OCI-M2 (cell line): ENCODE results near the gene EDN3.

Experiments
- DNase-seq: peaks from one replicate; lab custom pipeline; 2025; ENCODE audit not compliant: unreplicated experiment; lab: John Stamatoyannopoulos, UW

The EDN3 gene

GRCh38 chr20:59308493-59309201 is 8.2 kb downstream of the EDN3 start:
- no peak for DNase-seq

DNA sequence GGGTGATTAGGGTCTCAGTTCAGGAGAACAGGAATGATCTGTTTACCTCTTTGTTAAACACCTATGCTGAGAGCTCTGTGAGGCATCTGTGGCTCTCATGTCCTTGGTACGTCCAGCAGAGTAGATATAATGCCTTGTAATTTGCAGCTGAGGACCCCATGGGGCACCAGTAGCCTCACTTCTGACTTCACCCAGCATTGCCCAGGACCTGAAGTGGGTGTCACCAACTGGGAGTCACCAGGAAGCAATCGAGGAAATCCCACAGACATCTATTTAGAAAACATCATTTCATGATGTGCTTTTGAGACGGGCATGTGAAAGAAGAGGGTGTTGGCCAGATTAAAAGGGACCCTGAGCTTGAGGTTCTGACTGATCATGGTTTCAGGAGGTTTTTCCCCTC is 8.8 kb downstream of the EDN3 start:
- no peak for DNase-seq

DNA sequence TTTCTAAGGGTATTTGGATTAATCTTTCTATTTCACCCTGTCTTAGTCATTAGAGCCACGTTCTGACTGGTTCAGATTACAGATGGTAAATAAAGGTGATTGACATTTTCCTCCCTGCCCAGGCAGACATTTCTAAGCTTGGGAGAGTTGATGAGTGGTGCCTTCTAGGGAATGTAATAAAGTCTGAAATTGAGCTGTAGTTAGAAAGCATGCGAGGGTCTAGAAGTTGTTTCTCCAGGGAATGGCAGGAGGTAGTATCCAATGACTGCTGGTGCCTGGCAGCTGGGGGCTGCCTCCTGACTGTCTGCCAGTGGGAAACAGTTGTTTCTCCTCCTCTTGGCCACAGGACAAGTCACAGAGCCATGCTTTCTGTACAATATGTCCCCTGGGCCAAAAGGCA is 14.6 kb downstream of the EDN3 start:
- DNase-seq = no peak

GRCh38 chr20:59316911-59317731 is 16.7 kb downstream of the EDN3 start:
- DNase-seq = no peak

DNA sequence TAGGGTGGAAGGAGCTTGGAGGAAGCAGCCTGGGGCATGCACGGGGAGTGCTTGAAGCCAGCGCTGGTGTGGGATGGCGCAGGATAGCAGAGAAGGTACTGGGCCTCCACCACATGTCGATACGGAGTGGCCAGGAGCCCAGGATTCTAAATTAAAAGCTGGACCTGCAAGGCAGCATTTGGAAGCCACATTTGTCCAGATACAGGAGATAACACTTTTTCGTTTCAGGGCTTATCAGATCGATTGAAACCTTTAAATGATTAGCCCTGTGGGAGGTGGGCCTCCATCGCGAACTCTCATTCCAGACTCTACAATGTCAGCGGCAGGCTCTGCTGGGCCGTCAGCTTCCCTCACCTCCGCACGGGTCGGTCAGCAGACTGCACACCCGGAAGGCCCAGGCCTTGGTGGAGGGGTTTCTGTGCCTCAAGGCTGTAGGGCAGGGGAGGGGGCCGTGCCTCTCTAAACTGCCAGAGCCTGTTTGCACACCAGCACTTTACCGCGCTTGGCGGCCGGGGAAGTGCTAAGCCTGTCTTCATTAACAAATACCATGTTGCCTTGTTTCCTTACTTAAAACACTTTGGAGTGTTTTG is 17.9 kb downstream of the EDN3 start:
- DNase-seq = no peak

GRCh38 chr20:59318803-59319202 is 18.4 kb downstream of the EDN3 start:
- no peak for DNase-seq

- no peak for DNase-seq
Measured at GRCh38 chr20:59320426-59320825, 20.0 kb downstream of the EDN3 start.

GRCh38 chr20:59320854-59321647 is 20.6 kb downstream of the EDN3 start:
- DNase-seq = no peak

DNA sequence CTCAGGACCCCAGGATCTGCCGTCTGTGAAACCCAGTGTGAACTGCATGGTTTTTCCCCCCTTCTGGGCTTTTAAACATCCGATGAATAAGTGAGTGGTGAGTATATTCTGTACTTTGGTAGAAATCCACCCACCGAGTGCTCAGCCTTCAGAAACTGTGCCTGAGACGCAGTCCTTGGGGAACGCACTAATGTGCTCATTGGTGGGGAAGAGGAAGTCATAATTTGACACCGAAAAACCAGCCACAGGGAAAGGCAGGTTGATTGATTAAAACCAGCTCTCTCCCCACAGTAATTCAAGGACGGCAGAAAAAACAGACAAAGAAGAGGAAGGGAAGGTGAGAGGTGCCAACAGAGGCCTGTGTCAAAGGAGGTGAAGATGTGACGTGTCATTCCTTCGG is 21.7 kb downstream of the EDN3 start:
- DNase-seq = no peak

- DNase-seq = no peak
Measured at GRCh38 chr20:59322585-59323454, 22.4 kb downstream of the EDN3 start.

DNA sequence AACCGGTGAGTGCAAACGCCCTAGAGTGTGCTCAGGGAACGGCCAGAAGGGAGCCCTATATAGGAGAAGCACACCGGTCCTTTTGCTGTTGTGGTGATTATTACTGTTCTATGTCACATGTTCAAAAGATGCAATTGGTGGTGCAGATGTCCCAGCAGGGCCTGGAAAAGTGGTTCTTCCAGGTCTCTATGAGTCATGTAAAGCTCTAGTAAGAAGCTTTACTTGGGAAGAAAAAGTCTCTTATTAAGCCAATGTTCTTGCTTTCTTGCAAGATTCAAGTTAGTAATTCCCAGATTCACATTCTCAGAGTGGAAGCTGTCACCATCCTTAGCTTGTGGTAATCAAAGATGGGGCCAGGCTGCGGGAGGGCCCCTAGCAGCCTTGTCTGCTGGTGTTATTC is 23.3 kb downstream of the EDN3 start:
- no peak for DNase-seq

DNA sequence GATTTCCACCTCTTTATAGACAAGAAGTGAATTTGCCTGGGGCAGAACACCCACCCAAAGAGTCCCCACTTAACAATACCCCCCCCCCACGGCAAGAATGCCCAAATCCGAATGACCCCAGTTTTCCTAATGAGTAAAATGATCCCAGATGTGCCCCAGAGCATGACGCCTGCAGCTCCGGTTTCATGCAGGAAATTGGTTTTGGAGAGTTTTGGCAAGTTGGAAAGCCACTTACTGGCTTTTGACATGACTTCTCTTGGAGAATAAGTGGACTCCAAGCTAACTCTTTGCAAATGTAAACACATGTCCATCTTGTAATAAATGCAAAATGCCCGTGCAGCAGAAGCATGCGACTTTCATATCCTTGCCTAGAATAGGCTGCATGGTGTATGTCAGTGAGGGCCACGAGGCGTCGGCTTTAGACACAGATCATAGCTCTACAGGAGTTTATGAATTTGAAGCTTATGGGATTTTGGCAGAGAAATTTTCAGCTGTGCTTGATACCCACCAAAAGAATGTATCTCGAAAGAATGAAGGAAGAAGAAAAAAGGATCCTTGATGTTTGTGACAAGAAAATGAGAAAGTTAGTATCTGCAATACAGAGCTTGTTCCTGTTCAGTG is 24.2 kb downstream of the EDN3 start:
- no peak for DNase-seq

DNA sequence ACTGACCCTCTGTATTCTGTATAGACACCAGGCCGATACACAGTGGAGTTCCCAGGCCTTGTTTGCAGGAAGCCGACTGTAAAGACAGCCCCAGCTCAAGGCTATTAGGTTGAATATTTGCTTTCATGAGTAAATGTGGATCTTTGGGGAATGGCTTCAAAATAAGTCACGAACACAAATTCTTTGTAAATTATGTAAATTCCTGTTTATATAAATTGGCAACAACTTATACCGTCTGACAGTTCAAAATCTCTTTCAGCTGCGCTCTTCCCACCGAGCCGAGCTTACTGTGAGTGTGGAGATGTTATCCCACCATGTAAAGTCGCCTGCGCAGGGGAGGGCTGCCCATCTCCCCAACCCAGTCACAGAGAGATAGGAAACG is 24.7 kb downstream of the EDN3 start:
- no peak for DNase-seq

DNA sequence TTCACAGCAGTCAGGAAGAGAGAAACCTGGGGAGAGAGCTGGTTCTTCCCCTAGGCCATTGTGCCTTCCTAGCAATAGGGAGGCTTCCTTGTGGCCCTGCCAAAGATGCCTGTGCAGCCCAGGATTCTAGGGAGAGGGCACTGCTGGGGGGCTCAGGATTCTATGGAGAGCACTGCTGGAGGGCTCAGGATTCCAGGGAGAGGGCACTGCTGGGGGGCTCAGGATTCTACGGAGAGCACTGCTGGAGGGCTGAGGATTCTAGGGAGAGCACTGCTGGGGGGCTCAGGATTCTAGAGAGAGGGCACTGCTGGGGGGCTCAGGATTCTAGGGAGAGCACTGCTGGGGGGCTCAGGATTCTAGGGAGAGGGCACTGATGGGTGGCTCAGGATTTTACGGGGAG is 25.8 kb downstream of the EDN3 start:
- no peak for DNase-seq

- DNase-seq = no peak
Measured at GRCh38 chr20:59328071-59328470, 27.7 kb downstream of the EDN3 start.

DNA sequence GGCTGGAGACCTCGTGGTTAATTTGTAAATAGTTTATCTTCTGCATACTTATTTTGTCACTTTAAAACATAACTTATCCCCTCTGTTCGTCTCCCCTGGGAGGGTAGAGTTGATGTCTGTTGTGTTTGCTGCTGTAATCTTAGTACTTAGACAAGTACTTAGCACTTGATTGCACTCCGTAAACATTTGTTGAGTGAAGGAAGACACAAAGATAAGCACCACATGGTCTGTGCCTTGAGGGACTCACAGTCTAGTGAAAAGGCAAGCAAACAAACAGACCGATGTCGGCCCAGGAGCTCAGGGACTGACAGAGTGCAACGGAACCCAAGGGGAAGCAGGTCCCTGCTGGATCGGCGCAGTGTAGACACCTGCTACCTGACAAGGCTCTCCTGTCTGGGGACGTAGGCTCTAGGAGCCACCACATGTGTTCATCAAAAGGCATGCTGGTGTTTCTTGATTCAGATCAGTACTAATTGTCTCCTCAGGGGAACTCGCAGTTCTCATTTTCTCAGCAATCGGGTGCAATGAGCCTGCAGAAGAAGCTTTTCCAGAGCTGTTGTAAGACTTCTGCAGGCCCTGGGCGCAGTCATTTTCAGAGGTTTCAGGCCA is 31.4 kb downstream of the EDN3 start:
- no peak for DNase-seq

DNA sequence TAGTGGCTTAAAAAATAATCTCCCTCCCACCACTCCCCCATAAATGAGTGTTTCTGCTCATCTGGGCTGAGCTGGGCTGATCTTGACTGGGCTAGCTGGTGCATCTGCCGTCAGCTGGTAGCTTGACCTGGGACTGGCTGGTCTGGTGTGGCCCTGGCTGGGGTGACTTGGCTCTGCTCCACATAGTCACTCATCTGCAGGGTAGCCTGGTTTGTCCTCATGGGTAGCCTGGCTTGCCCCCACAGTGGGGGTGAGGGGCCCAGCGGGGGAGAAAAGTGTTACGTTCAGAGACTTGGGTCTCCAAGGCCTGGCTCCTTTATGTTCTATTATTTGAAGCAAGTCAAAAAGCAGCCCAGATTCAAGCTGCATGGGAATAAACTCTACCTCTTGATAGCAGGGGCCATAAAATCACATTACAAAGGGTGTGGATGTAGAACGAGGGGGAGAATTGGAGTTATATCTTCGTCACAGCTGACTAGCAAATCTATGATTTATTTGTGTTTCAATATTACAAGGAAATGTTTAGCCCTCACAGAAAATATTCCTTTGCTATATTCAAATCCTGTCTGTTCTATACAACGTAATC is 32.9 kb downstream of the EDN3 start:
- DNase-seq = no peak

- no peak for DNase-seq
Measured at GRCh38 chr20:59333951-59334350, 33.5 kb downstream of the EDN3 start.

GRCh38 chr20:59334651-59335300 is 34.4 kb downstream of the EDN3 start:
- no peak for DNase-seq
